HG03097 (cell line): ENCODE results near the gene CAMKV.

Source experiments
- ATAC-seq: cut with Tn5 transposase; IDR thresholded peaks from one replicate; pipeline ENCODE4 v1.9.1; 2021; ENCODE audit not compliant: unreplicated experiment, low FRiP score

The CAMKV gene

GRCh38 chr3:49898991-49899390 is 29.3 kb upstream of the CAMKV start:
- no peak for ATAC-seq

- ATAC-seq = no peak
Observed at GRCh38 chr3:49896345-49896744, 26.6 kb upstream of the CAMKV start.

GRCh38 chr3:49895791-49896190 is 26.1 kb upstream of the CAMKV start:
- no peak for ATAC-seq

GRCh38 chr3:49889296-49889695 is 19.6 kb upstream of the CAMKV start:
- ATAC-seq = no peak

- ATAC-seq = no peak
Observed at GRCh38 chr3:49886922-49887265, 17.2 kb upstream of the CAMKV start.

GRCh38 chr3:49883998-49884397 is 14.3 kb upstream of the CAMKV start:
- ATAC-seq = no peak

GRCh38 chr3:49882166-49882565 is 12.5 kb upstream of the CAMKV start:
- no peak for ATAC-seq

GRCh38 chr3:49880581-49881315 is 11.0 kb upstream of the CAMKV start:
- no peak for ATAC-seq

- no peak for ATAC-seq
Observed at GRCh38 chr3:49879721-49880120, 10.0 kb upstream of the CAMKV start.

- no peak for ATAC-seq
Observed at GRCh38 chr3:49878686-49879085, 9.0 kb upstream of the CAMKV start.

GRCh38 chr3:49877716-49878115 is 8.0 kb upstream of the CAMKV start:
- ATAC-seq = no peak

GRCh38 chr3:49876567-49876966 is 6.9 kb upstream of the CAMKV start:
- ATAC-seq = no peak

GRCh38 chr3:49873623-49874022 is 3.9 kb upstream of the CAMKV start:
- ATAC-seq = no peak

GRCh38 chr3:49872801-49873281 is 3.1 kb upstream of the CAMKV start:
- ATAC-seq = no peak

GRCh38 chr3:49871531-49872153 is 1.9 kb upstream of the CAMKV start:
- no peak for ATAC-seq

- no peak for ATAC-seq
Observed at GRCh38 chr3:49868862-49869466, 742 bp downstream of the CAMKV start.

GRCh38 chr3:49867871-49868321 is 1.8 kb downstream of the CAMKV start:
- ATAC-seq = no peak

GRCh38 chr3:49867400-49867799 is 2.3 kb downstream of the CAMKV start:
- ATAC-seq = no peak

- no peak for ATAC-seq
Observed at GRCh38 chr3:49865198-49865784, 4.4 kb downstream of the CAMKV start.

- no peak for ATAC-seq
Observed at GRCh38 chr3:49864505-49864904, 5.2 kb downstream of the CAMKV start.

GRCh38 chr3:49859576-49860305 is 10.0 kb downstream of the CAMKV start:
- ATAC-seq = no peak
